Measurements from ENCODE around the gene BANF1.

BANF1 gene

GRCh38 chr11:66032957-66033735, 30.8 kb downstream of the BANF1 start:
- DNase-seq (ENCODE audit: extremely low read depth, insufficient read length): no peak
- TF ChIP-seq CTCF (IDR thresholded peaks at IDR 0.05; ENCODE audit: insufficient read depth, low read length, poor library complexity, severe bottlenecking): no peak
- no peak overlapping the region for H3K4me3 ChIP-seq (replicated peaks; ENCODE audit: low read depth, low read length)
- H3K36me3 ChIP-seq (ENCODE audit: control insufficient read depth, insufficient read depth, low read length): no peaks in the 10 kb centered on the region
- H3K27me3 ChIP-seq (replicated peaks; ENCODE audit: control insufficient read depth, insufficient read depth, low read length): no peaks in the 10 kb centered on the region; the same call in 1 of the 2 replicates

DNA sequence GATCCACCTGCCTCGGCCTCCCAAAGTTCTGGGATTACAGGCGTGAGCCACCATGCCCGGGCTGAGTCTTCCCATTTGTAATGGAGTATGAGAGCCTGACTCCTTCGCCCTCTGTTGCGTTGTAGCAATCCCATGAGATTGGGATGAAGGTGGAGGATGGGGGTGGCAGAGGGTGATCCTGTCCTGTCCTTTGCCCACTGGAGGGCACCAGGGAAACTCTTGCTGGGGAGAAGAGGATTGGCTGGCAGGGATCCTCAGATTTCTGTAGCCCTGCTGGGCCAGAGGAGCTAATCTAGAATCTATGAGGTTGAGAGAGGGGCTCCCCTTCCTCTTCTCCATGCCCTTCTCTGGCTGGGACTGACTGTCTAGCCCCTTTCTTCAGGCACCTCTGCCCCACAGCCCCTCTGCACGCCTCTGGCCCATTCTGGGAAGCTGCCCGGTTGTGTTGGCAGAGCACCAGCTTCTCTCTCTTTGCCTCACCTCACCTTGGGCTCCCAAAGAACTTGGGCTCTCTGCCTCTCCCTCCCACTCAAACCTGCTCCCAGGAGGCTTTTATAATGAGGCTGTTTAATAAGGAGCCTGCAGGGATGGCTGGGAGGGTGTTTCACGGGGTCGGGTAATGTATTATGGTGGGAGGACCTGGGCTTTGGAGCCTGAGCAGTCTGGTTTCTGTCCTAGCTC, 33.5 kb downstream of the BANF1 start:
- no peaks in the 10 kb centered on the region; the same call in 1 of the 2 replicates for H3K27me3 ChIP-seq (replicated peaks; ENCODE audit: control insufficient read depth, insufficient read depth, low read length)
- H3K36me3 ChIP-seq (ENCODE audit: control insufficient read depth, insufficient read depth, low read length): no peaks in the 10 kb centered on the region
- DNase-seq (ENCODE audit: extremely low read depth, insufficient read length): no peak
- no peak for TF ChIP-seq CTCF (IDR thresholded peaks at IDR 0.05; ENCODE audit: insufficient read depth, low read length, poor library complexity, severe bottlenecking)
- H3K4me3 ChIP-seq (replicated peaks; ENCODE audit: low read depth, low read length): no peak overlapping the region

- no peak for DNase-seq (ENCODE audit: extremely low read depth, insufficient read length)
- Histone ChIP-seq H3K4me3 (replicated peaks; ENCODE audit: low read depth, low read length) (no peak overlapping the region), H3K36me3 (ENCODE audit: control insufficient read depth, insufficient read depth, low read length) (no peaks in the 10 kb centered on the region), H3K27me3 (replicated peaks; ENCODE audit: control insufficient read depth, insufficient read depth, low read length) (no peaks in the 10 kb centered on the region; the same call in 1 of the 2 replicates)
- TF ChIP-seq CTCF (IDR thresholded peaks at IDR 0.05; ENCODE audit: insufficient read depth, low read length, poor library complexity, severe bottlenecking): no peak
Measured at GRCh38 chr11:66036334-66036710, 34.0 kb downstream of the BANF1 start.

- H3K36me3 ChIP-seq (ENCODE audit: control insufficient read depth, insufficient read depth, low read length): no peaks in the 10 kb centered on the region
- H3K27me3 ChIP-seq (replicated peaks; ENCODE audit: control insufficient read depth, insufficient read depth, low read length): no peaks in the 10 kb centered on the region; the same call in 1 of the 2 replicates
- no peak for DNase-seq (ENCODE audit: extremely low read depth, insufficient read length)
- H3K4me3 ChIP-seq (replicated peaks; ENCODE audit: low read depth, low read length): no peak overlapping the region
- TF ChIP-seq CTCF (IDR thresholded peaks at IDR 0.05; ENCODE audit: insufficient read depth, low read length, poor library complexity, severe bottlenecking): no peak
Measured at GRCh38 chr11:66037327-66037726, 35.0 kb downstream of the BANF1 start.

DNA sequence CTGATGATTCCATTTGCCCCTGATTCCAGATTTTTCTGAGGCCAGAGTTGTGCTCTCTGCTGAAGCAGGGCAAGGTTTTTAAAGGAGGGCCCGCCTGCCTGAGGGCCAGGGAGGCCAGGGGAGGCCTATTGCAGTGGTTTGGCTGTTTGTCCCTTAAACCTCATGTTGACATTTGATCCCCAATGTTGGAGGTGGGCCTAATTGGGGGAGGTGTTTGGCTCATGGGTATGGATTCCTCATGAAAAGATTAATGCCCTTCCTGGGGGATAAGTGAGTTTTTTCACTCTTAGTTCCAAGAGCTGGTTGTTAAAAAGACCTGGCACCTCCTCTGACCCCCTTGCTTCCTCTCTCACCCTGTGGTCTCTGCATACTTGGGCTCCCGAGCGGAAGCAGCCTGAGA, 37.5 kb downstream of the BANF1 start:
- Histone ChIP-seq H3K27me3 (replicated peaks; ENCODE audit: control insufficient read depth, insufficient read depth, low read length) (no peaks in the 10 kb centered on the region; the same call in 1 of the 2 replicates), H3K36me3 (ENCODE audit: control insufficient read depth, insufficient read depth, low read length) (no peaks in the 10 kb centered on the region), H3K4me3 (replicated peaks; ENCODE audit: low read depth, low read length) (no peak overlapping the region)
- no peak for TF ChIP-seq CTCF (IDR thresholded peaks at IDR 0.05; ENCODE audit: insufficient read depth, low read length, poor library complexity, severe bottlenecking)
- DNase-seq (ENCODE audit: extremely low read depth, insufficient read length): no peak
